ENCODE data around the gene MYO1D. TPM values are rescaled to one million over a fixed set of nuclear protein-coding genes. Genes with fewer than 3 reads are reported as not detected.
A peak's percentile ranks its signal among the peaks of the same experiment; 100 is the strongest.
"Not testable (repeated sequence)": the region's sequence is repeated elsewhere in the genome, so short reads cannot be mapped to it uniquely, and the experiment has no call there.

The MYO1D gene
- total RNA-seq, 2 donors from 2014 or later: 42.9 to 43.7 TPM

- H3K27ac ChIP-seq (ENCODE audit: low read depth, low read length): no peak overlapping the region
- H3K4me1 ChIP-seq (ENCODE audit: control insufficient read depth, insufficient read depth, low read length): no peaks in the 10 kb centered on the region
- H3K36me3 ChIP-seq (ENCODE audit: control insufficient read depth, insufficient read depth, low read length): no peaks in the 10 kb centered on the region
- no peaks in the 10 kb centered on the region for H3K27me3 ChIP-seq (ENCODE audit: control insufficient read depth, insufficient read depth, low read length, poor library complexity, severe bottlenecking)
- no peak overlapping the region for H3K9ac ChIP-seq (ENCODE audit: extremely low read depth, low read length, poor library complexity, severe bottlenecking)
- Mint-ChIP-seq H3K9me3 (peaks cover 12% of the 10 kb centered on the region), H3K4me3 (no peak overlapping the region), H3K4me1 (no peaks in the 10 kb centered on the region), H3K27ac (no peak overlapping the region), H3K27me3 (ENCODE audit: insufficient read depth) (no peaks in the 10 kb centered on the region), H3K36me3 (ENCODE audit: low read depth) (no peaks in the 10 kb centered on the region)
- H3K9me3 ChIP-seq (ENCODE audit: control insufficient read depth, low read length): peaks cover 5% of the 10 kb centered on the region
- DNase-seq: no peak
- TF ChIP-seq, protein P1, sequence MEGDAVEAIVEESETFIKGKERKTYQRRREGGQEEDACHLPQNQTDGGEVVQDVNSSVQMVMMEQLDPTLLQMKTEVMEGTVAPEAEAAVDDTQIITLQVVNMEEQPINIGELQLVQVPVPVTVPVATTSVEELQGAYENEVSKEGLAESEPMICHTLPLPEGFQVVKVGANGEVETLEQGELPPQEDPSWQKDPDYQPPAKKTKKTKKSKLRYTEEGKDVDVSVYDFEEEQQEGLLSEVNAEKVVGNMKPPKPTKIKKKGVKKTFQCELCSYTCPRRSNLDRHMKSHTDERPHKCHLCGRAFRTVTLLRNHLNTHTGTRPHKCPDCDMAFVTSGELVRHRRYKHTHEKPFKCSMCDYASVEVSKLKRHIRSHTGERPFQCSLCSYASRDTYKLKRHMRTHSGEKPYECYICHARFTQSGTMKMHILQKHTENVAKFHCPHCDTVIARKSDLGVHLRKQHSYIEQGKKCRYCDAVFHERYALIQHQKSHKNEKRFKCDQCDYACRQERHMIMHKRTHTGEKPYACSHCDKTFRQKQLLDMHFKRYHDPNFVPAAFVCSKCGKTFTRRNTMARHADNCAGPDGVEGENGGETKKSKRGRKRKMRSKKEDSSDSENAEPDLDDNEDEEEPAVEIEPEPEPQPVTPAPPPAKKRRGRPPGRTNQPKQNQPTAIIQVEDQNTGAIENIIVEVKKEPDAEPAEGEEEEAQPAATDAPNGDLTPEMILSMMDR (conservative IDR thresholded peaks at IDR 0.05): no peak
- 90% methylated on average over 9 of the region's 10 CpGs for WGBS, 2 experiments (ENCODE audit: insufficient coverage in 1 of 2, insufficient read length in 1 of 2)
- no peak overlapping the region for H3K4me3 ChIP-seq (ENCODE audit: low read length)
Measured at GRCh38 chr17:32921017-32921416, 44.1 kb upstream of the MYO1D start.

- H3K9ac ChIP-seq (ENCODE audit: extremely low read depth, low read length, poor library complexity, severe bottlenecking): no peak overlapping the region
- no peaks in the 10 kb centered on the region for H3K27me3 Mint-ChIP-seq (ENCODE audit: insufficient read depth)
Measured at GRCh38 chr17:32920293-32920692, 43.4 kb upstream of the MYO1D start.

DNA sequence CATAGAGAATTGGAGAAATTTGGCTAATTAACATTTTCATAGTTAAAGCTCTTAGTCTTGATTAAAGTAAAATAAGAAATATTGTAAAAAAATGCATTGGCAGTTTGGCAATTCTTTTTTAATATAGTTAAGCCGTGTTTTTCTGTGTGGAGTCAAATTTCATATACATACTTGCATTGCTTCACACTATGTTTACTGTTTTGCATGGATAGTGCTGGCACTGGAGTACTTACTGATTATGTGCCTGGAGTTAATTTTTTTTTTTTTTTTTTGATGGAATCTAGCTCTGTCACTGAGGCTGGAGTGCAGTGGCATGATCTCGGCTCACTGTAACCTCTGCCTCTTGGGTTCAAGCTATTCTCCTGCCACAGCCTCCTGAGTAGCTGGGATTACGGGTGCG lies 43.0 kb upstream of the MYO1D start:
- H3K36me3 ChIP-seq (ENCODE audit: control insufficient read depth, insufficient read depth, low read length); H3K4me3 Mint-ChIP-seq; H3K36me3 Mint-ChIP-seq (ENCODE audit: low read depth); H3K27ac ChIP-seq (ENCODE audit: low read depth, low read length); DNase-seq; H3K9ac ChIP-seq (ENCODE audit: extremely low read depth, low read length, poor library complexity, severe bottlenecking); H3K9me3 ChIP-seq (ENCODE audit: control insufficient read depth, low read length); H3K4me1 ChIP-seq (ENCODE audit: control insufficient read depth, insufficient read depth, low read length); H3K27me3 ChIP-seq (ENCODE audit: control insufficient read depth, insufficient read depth, low read length, poor library complexity, severe bottlenecking); H3K27ac Mint-ChIP-seq; H3K27me3 Mint-ChIP-seq (ENCODE audit: insufficient read depth); H3K4me1 Mint-ChIP-seq; H3K4me3 ChIP-seq (ENCODE audit: low read length): not testable (repeated sequence)
- H3K9me3 Mint-ChIP-seq: peaks cover 12% of the 10 kb centered on the region
- WGBS, 2 experiments (ENCODE audit: insufficient coverage in 1 of 2, insufficient read length in 1 of 2): 83 to 92% methylated on average over 1 to 3 of the region's 4 CpGs

More at GRCh38 chr17:32920293-32920692, 43.4 kb upstream of the MYO1D start:
- H3K36me3 Mint-ChIP-seq (ENCODE audit: low read depth): no peaks in the 10 kb centered on the region
- DNase-seq: no peak
- H3K4me3 Mint-ChIP-seq: no peak overlapping the region
- Histone ChIP-seq H3K27me3 (ENCODE audit: control insufficient read depth, insufficient read depth, low read length, poor library complexity, severe bottlenecking) (no peaks in the 10 kb centered on the region), H3K4me1 (ENCODE audit: control insufficient read depth, insufficient read depth, low read length) (no peaks in the 10 kb centered on the region), H3K36me3 (ENCODE audit: control insufficient read depth, insufficient read depth, low read length) (no peaks in the 10 kb centered on the region), H3K9me3 (ENCODE audit: control insufficient read depth, low read length) (peaks cover 5% of the 10 kb centered on the region), H3K27ac (ENCODE audit: low read depth, low read length) (no peak overlapping the region), H3K4me3 (ENCODE audit: low read length) (no peak overlapping the region)
- H3K27ac Mint-ChIP-seq: no peak overlapping the region
- no peaks in the 10 kb centered on the region for H3K4me1 Mint-ChIP-seq
- WGBS, 2 experiments (ENCODE audit: insufficient coverage in 1 of 2, insufficient read length in 1 of 2): 95 to 97% methylated on average over 4 to 8 of the region's 8 CpGs
- TF ChIP-seq, protein P1 (conservative IDR thresholded peaks at IDR 0.05): no peak
- H3K9me3 Mint-ChIP-seq: peaks cover 12% of the 10 kb centered on the region

DNA sequence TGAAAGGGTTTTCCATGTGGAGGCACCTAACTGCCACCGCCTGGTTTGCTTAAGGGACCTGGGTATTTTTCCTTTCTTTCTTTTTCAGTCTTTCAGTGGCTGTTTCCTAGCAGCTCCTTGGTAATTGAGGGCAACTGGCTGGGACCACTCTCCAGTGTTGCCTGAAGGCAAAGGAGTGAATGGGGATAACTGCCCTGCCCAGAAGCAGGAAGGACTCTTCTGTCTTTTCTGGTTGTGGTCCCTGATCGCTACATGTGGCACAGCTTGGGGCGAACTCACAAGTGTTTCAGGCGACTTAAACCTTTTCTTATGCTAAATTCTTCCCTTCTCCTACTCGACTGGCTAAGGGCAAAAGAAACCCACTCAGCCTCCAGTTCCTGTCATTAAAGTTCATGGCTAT lies 40.9 kb upstream of the MYO1D start:
- Histone ChIP-seq H3K27ac (ENCODE audit: low read depth, low read length) (no peak overlapping the region), H3K4me3 (ENCODE audit: low read length) (no peak overlapping the region), H3K27me3 (ENCODE audit: control insufficient read depth, insufficient read depth, low read length, poor library complexity, severe bottlenecking) (no peaks in the 10 kb centered on the region), H3K9me3 (ENCODE audit: control insufficient read depth, low read length) (peaks cover 5% of the 10 kb centered on the region), H3K4me1 (ENCODE audit: control insufficient read depth, insufficient read depth, low read length) (no peaks in the 10 kb centered on the region), H3K9ac (ENCODE audit: extremely low read depth, low read length, poor library complexity, severe bottlenecking) (no peak overlapping the region), H3K36me3 (ENCODE audit: control insufficient read depth, insufficient read depth, low read length) (no peaks in the 10 kb centered on the region)
- Mint-ChIP-seq H3K27me3 (ENCODE audit: insufficient read depth) (no peaks in the 10 kb centered on the region), H3K4me1 (no peaks in the 10 kb centered on the region), H3K4me3 (no peak overlapping the region), H3K36me3 (ENCODE audit: low read depth) (no peaks in the 10 kb centered on the region), H3K27ac (no peak overlapping the region), H3K9me3 (peaks cover 10% of the 10 kb centered on the region)
- peak; percentile 69 for DNase-seq
- TF ChIP-seq, protein P1 (conservative IDR thresholded peaks at IDR 0.05): no peak
- WGBS, 2 experiments (ENCODE audit: insufficient coverage in 1 of 2, insufficient read length in 1 of 2): 47 to 67% methylated on average over 4 to 5 of the region's 5 CpGs
